ENCODE data around the gene NFYC.

- TF ChIP-seq CTCF (IDR thresholded peaks at IDR 0.05) (no peak), EZH2 (IDR thresholded peaks at IDR 0.05) (no peak)
Measured at GRCh38 chr1:40799351-40799867, 107.9 kb downstream of the NFYC start.
